NCI-H1417 (cell line): ENCODE measurements around the gene OSGIN1.

Source experiments
- DNase-seq, 3 experiments: peaks; one replicate each; lab custom pipeline; 2025; lab: John Stamatoyannopoulos, UW

Gene OSGIN1

GRCh38 chr16:83952940-83953795, at the start of gene OSGIN1:
TSS of gene OSGIN1 (plus strand) at chr16:83953240. CDS start at chr16:83957672, 4,432 bp downstream.
- peak; percentile 30 to 72 (median 64) for DNase-seq

- peak in 2 of 3 experiments; percentile 32 to 79 for DNase-seq
These were observed 49.3 kb upstream of the OSGIN1 start for GRCh38 chr16:83903751-83904150.

- no peak for DNase-seq
These were observed 46.4 kb upstream of the OSGIN1 start for GRCh38 chr16:83906683-83907082.

GRCh38 chr16:83907111-83907510, 45.9 kb upstream of the OSGIN1 start:
- DNase-seq, result no peak

GRCh38 chr16:83907631-83908250, 45.3 kb upstream of the OSGIN1 start:
- no peak for DNase-seq

GRCh38 chr16:83908798-83909197, 44.2 kb upstream of the OSGIN1 start:
- no peak for DNase-seq

GRCh38 chr16:83911290-83911689, 41.8 kb upstream of the OSGIN1 start:
- DNase-seq, result no peak

GRCh38 chr16:83912519-83913244, 40.4 kb upstream of the OSGIN1 start:
- no peak for DNase-seq

- DNase-seq, result no peak
These were observed 39.8 kb upstream of the OSGIN1 start for GRCh38 chr16:83913245-83913633.

- DNase-seq, result no peak
These were observed 38.8 kb upstream of the OSGIN1 start for GRCh38 chr16:83914091-83914710.

GRCh38 chr16:83915081-83915480, 38.0 kb upstream of the OSGIN1 start:
- no peak for DNase-seq

- DNase-seq, result no peak
These were observed 37.5 kb upstream of the OSGIN1 start for GRCh38 chr16:83915491-83915890.

GRCh38 chr16:83917152-83918120, 35.6 kb upstream of the OSGIN1 start:
- DNase-seq, result no peak

- DNase-seq, result no peak
These were observed 32.0 kb upstream of the OSGIN1 start for GRCh38 chr16:83920894-83921491.

- no peak for DNase-seq
These were observed 29.3 kb upstream of the OSGIN1 start for GRCh38 chr16:83923581-83924365.

GRCh38 chr16:83924686-83925085, 28.4 kb upstream of the OSGIN1 start:
- DNase-seq, result no peak

GRCh38 chr16:83925095-83925905, 27.7 kb upstream of the OSGIN1 start:
- DNase-seq, result no peak

GRCh38 chr16:83925957-83926725, 26.9 kb upstream of the OSGIN1 start:
- no peak for DNase-seq
